HG02981 (cell line): ENCODE results near the gene AIRE.
"Not testable (repeated sequence)": the region's sequence is repeated elsewhere in the genome, so short reads cannot be mapped to it uniquely, and the experiment has no call there.

Experiments
- ATAC-seq: cut with Tn5 transposase; IDR thresholded peaks from one replicate; pipeline ENCODE4 v1.9.1; 2021; ENCODE audit warnings: mild to moderate bottlenecking, moderate library complexity; ENCODE audit not compliant: unreplicated experiment

The AIRE gene

DNA sequence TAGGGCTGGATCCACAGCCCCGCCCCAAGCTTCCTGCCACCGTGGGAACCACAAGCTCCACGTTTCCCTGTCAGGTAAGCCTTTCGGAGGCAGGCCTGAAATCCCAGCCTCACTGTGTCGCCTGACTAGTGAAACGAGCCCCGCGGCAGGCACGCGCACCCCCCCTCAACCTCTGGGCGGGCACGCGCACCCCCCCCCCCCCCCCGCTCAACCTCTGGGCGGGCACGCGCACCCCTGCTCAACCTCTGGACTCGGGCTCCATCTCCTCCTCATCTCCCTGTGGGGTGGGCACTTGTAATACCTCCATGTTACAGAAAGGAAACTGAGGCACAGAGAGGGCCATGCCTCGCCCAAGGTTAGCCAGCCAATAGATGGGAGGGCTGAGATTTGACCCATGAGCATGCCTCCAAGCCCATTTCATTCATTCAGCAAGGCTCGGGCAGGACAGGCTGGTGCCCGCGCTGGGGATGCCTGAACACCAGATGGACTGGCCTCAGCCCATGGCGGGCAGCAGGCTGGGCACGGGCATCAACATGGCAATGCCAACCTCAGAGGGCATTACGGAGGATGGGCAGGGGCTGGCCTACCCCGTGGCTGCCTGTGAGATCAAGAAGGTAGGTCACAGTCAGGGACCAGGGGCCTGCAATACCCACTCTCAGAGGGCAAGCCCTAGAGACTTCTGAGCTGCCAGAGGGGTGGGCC is 48.8 kb downstream of the AIRE start:
- no peak for ATAC-seq

DNA sequence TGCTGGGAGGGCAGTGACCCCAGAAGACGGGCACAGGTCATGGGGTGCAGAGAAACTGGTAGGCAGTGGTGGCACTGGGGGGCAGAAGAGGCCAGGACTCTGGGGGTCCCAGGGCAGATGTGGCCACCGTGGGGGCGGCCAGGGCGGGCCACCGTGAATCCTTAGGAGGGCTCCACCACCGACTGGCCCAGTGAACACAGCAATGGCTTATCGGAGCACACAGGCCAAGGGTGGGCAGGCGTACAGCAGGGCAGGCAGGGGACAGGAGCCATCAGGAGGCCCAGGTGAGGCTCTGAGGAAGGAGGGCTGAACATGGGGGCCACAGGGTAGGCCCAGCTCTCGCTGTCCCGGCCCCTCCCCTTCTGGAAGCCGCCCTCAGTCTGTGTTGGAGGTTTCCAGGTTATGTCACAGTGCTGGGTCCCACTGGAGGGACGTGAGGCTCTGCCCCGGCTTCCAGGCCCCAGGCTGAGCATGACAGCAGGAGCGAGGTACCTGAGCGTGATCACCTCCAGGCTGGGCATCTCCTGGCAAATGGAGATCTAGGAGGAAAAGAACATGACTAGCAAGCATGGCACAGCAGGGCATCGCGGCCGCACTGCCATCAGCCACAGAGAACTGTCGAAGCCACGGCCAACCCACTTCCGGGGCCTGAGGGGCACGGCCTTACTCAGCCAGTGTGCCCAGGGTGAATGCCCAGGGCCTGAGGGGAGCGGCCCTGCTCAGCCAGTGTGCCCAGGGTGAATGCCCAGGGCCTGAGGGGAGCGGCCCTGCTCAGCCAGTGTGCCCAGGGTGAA is 49.8 kb downstream of the AIRE start:
- no peak for ATAC-seq

DNA sequence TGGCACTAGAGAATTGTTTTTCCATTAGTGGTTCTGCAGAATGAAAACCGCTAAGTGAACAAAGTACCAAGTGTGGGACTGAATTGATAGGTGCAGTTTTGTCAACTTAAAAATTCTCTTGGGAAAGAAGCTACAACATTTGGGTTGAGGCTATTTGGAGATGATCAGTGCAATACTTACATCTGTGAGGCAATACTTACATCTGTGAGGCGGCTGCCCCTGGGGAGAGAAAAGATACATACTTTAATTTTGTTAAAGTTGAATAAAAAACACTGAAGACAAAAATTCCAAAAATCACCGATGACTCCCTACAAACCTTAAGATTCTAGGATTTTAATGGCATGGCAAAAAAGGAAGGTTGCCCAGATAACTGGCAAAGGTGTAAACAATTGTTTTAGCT is 51.8 kb downstream of the AIRE start:
- no peak for ATAC-seq

DNA sequence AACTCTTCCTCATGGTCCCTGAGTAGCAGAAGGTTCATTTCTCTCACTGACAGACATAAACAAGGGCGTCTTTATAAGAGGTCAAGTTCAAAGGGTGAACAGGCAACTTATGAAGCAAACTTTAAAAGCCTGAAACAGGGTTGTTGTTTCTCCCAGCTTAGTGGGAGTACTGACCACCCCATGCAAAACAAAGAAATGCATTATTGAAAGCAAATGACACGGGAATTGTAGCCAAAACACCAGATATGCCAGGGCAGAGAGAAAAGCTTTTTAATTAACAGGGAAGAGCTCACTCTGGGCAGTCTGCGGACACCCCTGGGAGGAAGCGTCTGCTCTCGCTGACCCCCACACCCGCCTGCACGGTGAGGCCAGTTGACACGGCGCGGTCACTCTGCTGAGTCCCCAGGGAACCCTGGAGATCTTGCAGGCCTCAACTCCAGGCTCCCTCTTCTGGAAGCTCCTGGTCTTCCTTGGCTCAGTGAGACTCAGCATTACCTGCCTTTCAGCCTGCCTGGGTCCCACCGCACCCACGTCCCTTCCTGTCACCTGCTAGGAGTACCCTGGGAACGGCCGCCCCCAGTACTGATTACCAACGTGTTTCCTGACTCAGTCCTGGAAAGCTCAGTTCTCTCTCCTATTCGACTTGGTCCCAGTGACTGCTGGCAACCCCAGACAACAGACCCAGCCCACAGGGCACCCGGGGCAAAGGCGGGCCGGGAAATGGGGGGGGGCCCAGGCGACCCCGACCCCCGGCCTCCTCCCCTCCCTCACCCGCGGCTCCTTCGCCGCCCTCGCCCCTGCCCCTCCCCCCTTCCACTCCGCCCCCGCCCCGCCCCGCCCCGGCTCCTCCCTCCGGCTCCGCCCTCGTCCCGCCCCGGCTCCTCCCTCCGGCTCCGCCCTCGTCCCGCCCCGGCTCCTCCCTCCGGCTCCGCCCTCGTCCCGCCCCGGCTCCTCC is 52.5 kb downstream of the AIRE start:
- ATAC-seq: no peak

DNA sequence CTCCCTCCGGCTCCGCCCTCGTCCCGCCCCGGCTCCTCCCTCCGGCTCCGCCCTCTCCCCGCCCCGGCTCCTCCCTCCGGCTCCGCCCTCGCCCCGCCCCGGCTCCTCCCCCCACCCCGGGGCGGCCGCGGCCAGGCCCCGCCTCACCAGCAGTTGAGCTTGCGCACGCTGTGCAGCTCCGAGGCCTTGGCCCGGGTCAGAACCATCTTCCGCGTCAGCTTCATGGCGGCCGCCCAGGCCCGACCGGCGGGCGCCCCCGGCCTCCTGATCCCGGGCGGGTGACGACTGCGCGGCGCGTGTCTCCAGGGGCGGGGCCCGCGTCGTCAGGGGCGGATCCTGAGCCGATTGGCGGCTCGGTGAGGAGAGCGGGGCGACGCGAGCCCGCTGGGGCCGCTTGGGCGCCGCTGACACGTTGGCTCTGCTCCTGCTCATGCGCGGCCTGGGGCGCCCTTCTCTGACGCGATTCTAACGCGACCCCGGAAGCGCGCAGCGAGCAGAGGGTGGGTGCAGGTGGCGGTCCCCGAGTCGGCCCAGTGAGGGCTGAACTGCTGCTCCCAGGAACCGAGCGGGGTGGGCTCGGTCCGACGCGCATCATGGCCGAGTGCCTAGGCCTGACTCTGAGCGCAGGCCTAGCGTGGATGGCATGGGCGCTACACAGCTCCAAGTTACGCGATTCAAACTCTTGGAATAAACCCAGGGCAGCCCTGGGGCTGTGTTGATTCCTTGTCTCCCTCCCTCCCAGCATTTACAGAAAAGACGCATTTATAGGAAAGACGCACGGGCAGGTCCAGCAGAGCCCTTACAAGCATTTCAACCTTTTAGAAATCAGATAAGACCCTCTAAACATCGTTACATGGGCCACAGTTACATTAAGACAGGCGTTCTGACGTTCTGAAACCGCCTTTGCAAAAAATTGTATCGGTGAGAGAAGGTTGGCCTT is 53.6 kb downstream of the AIRE start, which contains the start of gene CFAP410:
CFAP410 (minus strand) TSS at position 420 of the 940 bp plus-strand sequence; CDS start at position 224, 196 bp downstream.
- ATAC-seq: peak; percentile 86

DNA sequence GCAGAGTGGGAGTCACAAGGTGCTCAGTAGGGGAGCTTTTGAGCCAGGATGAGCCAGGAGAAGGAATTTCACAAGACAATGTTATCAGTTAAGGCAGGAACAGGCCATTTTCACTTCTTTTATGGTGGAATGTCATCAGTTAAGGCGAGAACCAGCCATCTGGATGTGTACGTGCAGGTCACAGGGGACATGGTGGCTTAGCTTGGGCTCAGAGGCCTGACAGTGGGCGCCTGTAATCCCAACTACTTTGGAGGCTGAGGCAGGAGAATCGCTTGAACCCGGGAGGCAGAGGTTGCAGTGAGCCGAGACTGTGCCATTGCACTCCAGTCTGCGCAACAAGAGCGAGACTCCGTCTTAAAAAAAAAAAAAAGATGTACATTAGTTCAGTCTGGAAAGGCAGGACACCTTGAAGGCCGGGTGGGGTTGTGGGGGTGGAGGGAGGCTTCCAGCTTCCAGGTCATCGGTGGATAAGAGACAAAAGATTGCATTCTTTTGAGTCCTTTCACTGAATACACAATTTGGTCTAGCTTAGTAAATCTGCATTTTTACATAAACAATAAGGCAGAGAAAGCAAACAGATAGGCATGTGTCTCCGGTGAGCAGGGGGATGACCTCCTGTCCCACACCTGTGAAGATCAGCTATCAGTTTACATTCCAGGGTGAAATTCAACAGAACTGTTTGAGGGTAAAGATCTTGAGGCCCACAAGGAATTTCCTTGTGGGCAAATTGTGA is 56.2 kb downstream of the AIRE start:
- ATAC-seq: not testable (repeated sequence)

DNA sequence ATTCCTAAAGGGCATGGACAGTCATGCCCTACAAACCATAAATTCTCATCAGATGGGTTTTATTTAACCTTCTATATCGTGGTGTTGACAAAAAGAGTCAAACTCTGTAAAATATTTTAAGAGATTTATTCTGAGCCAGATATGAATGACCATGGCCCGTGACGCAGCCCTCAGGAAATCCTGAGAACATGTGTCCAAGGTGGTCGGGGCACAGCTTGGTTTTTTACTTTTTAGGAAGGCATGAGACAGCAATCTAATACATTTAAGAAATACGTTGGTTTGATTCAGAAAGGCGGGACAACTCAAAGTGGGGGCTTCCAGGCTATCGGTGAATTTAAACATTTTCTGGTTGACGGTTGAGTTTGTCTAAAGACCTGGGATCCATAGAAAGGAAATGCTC is 57.3 kb downstream of the AIRE start:
- ATAC-seq: not testable (repeated sequence)

DNA sequence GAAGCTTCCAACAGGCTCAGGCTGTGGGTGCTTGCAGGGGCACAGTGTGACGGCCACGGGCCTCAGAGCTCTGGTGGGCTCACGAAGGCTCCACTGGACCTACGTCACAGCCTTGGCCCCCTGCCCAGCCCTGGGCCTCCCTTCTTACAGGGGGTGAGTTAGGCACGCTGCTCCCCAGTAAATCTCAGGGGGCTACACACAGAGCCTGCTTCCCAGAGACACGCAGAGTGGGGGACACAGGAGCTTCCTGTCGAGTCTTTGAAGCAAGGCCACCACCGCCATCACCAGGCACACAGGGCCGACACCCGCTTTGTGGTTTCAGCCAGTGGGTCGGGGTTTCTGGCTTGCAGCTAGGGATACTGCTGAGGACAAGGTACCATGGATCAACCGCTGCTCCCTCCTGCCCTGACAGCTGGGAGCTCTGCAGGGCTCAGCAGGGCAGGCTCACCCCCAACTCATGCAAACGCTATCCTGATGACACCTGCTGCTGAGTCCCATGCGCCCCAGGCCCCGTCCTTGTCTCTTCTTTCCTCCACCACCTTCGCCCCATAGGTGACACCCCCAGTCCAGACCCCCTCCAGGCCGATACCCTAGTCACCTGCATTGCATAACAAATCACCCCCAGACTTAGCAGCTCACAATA is 59.0 kb downstream of the AIRE start:
- ATAC-seq: no peak

DNA sequence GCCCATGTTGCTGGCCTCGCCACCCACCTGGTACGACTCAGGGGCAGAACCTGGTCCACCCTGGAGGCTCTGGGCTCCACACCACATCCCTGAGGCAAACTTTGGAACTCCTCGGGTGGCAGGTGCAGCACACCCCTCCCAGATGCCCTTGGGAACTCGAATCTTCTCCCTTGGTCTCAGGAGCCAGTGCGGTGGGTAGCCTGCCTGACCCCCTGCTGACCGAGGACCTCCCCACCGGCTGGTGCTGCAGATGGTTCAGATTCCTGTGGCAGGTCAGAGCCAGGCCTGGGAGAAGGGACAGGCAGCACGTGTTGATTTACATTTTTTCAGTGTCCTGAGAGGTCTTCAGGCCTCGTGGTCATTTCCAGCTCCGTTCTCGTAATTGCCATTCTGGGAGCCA is 59.8 kb downstream of the AIRE start:
- ATAC-seq: no peak

DNA sequence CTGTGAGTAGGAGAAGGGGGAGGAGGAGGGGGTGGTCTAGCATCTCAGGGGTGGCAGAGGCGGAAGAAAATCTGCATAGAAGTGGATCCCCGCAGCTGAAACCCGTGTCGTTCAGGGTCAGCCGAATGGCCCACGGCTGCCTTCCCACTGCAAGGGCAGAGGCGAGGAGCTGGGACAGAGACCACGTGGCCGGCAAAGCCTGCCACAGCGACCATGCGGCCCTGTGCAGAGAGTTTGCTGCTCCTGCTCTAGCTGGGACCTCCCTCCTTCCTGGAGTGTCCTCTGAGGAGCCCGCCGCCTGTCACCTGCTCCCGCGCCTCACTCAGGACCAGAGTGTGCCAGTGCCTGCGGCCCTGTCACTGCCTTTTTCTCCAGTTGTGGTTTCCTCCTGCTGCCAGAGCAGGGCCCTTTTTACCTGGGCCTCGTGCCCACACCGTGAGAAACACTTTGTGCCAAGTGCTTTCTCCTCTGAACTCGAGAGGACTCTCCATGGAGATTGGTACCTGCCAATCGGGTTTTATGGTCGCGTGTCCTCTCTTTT is 62.3 kb downstream of the AIRE start:
- no peak for ATAC-seq
